DOHH2 (cell line): ENCODE data around the gene CRB3.
"Not testable (repeated sequence)": the region's sequence is repeated elsewhere in the genome, so short reads cannot be mapped to it uniquely, and the experiment has no call there.

ENCODE experiments used
- H3F3A ChIP-seq: fragments of 200-600 bp; sonication (generic), shearing (Covaris generic); 2 replicates; pipeline ENCODE4 v1.6.0; 2016; ENCODE audit warnings: antibody characterized with exemption, mild to moderate bottlenecking; ENCODE audit not compliant: control insufficient read depth, insufficient read depth
- H3K27ac ChIP-seq: fragments of 200-600 bp; sonication (generic); 2 replicates; pipeline ENCODE4 v1.5.1; 2014; ENCODE audit warnings: low read depth, mild to moderate bottlenecking, low read length, moderate library complexity
- H3K27me3 ChIP-seq: fragments of 200-600 bp; sonication (generic); 2 replicates; pipeline ENCODE4 v1.6.1; 2014; ENCODE audit warnings: mild to moderate bottlenecking, low read length, mixed read lengths; ENCODE audit not compliant: control insufficient read depth
- H3K36me3 ChIP-seq: fragments of 200-600 bp; sonication (generic); 2 replicates; pipeline ENCODE4 v1.6.1; 2014; ENCODE audit warnings: mild to moderate bottlenecking, low read length, moderate library complexity, mixed read lengths; ENCODE audit not compliant: control insufficient read depth
- H3K4me1 ChIP-seq: fragments of 200-600 bp; sonication (generic); 2 replicates; pipeline ENCODE4 v1.6.1; 2014; ENCODE audit warnings: mild to moderate bottlenecking, low read length, mixed read lengths; ENCODE audit not compliant: control insufficient read depth
- H3K4me2 ChIP-seq: fragments of 200-600 bp; sonication (generic); 2 replicates; pipeline ENCODE4 v1.6.0; 2014; ENCODE audit warnings: mild to moderate bottlenecking, low read length, moderate library complexity
- H3K4me3 ChIP-seq: fragments of 200-600 bp; sonication (generic); 2 replicates; pipeline ENCODE4 v1.5.1; 2014; ENCODE audit warnings: mild to moderate bottlenecking, low read length, mixed read lengths
- H3K79me2 ChIP-seq: fragments of 200-600 bp; sonication (generic); 2 replicates; pipeline ENCODE4 v1.6.1; 2014; ENCODE audit warnings: mild to moderate bottlenecking, low read length, mixed read lengths; ENCODE audit not compliant: control insufficient read depth
- H3K9me2 ChIP-seq: fragments of 200-600 bp; sonication (generic); replicated peaks from 2 replicates; pipeline ENCODE4 v1.6.1; 2014; ENCODE audit warnings: mild to moderate bottlenecking, low read length, mixed read lengths; ENCODE audit not compliant: control insufficient read depth
- H3K9me3 ChIP-seq: fragments of 200-600 bp; sonication (generic); 2 replicates; pipeline ENCODE4 v1.6.1; 2014; ENCODE audit warnings: antibody characterized with exemption, low read length, mixed read lengths; ENCODE audit not compliant: control insufficient read depth, insufficient read depth
- H4K20me1 ChIP-seq: fragments of 200-600 bp; sonication (generic); 2 replicates; pipeline ENCODE4 v1.6.0; 2014; ENCODE audit warnings: low read depth, mild to moderate bottlenecking, antibody characterized with exemption, low read length, moderate library complexity; ENCODE audit not compliant: control insufficient read depth, insufficient read depth
- CTCF ChIP-seq: fragments of 200-600 bp; sonication (generic); IDR thresholded peaks from one replicate; pipeline ENCODE4 v1.5.1; 2014; ENCODE audit warnings: antibody characterized with exemption, mild to moderate bottlenecking, low read depth, low read length; ENCODE audit not compliant: poor library complexity, severe bottlenecking
- EZH2phosphoT487 ChIP-seq: fragments of 200-600 bp; sonication (generic); IDR thresholded peaks from 2 replicates; pipeline ENCODE4 v1.6.1; 2017; ENCODE audit warnings: borderline replicate concordance, mild to moderate bottlenecking, antibody characterized with exemption, low read length, moderate library complexity, mixed read lengths

Gene CRB3

GRCh38 chr19:6503407-6504201, 39.5 kb downstream of the CRB3 start:
- H3K79me2 ChIP-seq = no peaks in the 10 kb centered on the region
- H3K27ac ChIP-seq = no peak overlapping the region
- no peaks in the 10 kb centered on the region for H3K9me3 ChIP-seq
- no peak overlapping the region for H3K4me2 ChIP-seq
- H3F3A ChIP-seq = no peaks in the 10 kb centered on the region
- no peak for TF ChIP-seq EZH2phosphoT487
- no peak for TF ChIP-seq CTCF
- H3K27me3 ChIP-seq = peaks cover 34% of the 10 kb centered on the region
- no peaks in the 10 kb centered on the region for H3K36me3 ChIP-seq
- H3K4me3 ChIP-seq = no peak overlapping the region
- no peaks in the 10 kb centered on the region for H3K9me2 ChIP-seq
- H4K20me1 ChIP-seq = no peaks in the 10 kb centered on the region
- peaks cover 18% of the 10 kb centered on the region for H3K4me1 ChIP-seq

- not testable (repeated sequence) for H3K9me3 ChIP-seq, H3K4me2 ChIP-seq, H4K20me1 ChIP-seq, H3K27me3 ChIP-seq, H3K36me3 ChIP-seq, H3F3A ChIP-seq, H3K9me2 ChIP-seq, H3K27ac ChIP-seq, H3K79me2 ChIP-seq, H3K4me3 ChIP-seq, H3K4me1 ChIP-seq
Observed at GRCh38 chr19:6508028-6508771, 44.1 kb downstream of the CRB3 start.

GRCh38 chr19:6509118-6509971, 45.3 kb downstream of the CRB3 start:
- H4K20me1 ChIP-seq = no peaks in the 10 kb centered on the region
- no peaks in the 10 kb centered on the region for H3K36me3 ChIP-seq
- H3K27ac ChIP-seq = no peak overlapping the region
- H3K27me3 ChIP-seq = no peaks in the 10 kb centered on the region
- no peak overlapping the region for H3K4me3 ChIP-seq
- TF ChIP-seq CTCF (no peak), EZH2phosphoT487 (no peak)
- no peaks in the 10 kb centered on the region for H3K9me2 ChIP-seq
- no peaks in the 10 kb centered on the region for H3K79me2 ChIP-seq
- no peak overlapping the region for H3K4me2 ChIP-seq
- peaks cover 4% of the 10 kb centered on the region; the same call in 1 of the 2 replicates for H3K4me1 ChIP-seq
- no peaks in the 10 kb centered on the region for H3F3A ChIP-seq
- H3K9me3 ChIP-seq = no peaks in the 10 kb centered on the region
